GM12892 (cell line): Measurements from ENCODE around the gene IL17A.

Experiments used
- POLR2A ChIP-seq: IDR thresholded peaks from 2 replicates; pipeline ENCODE4 v1.6.1; 2011; ENCODE audit warnings: low read depth, low read length, control low read depth
- POLR2AphosphoS5 ChIP-seq: IDR thresholded peaks from 2 replicates; pipeline ENCODE4 v1.6.1; 2011; ENCODE audit warnings: low read depth, low read length, control low read depth
- TAF1 ChIP-seq: IDR thresholded peaks from 2 replicates; pipeline ENCODE4 v1.6.1; 2011; ENCODE audit warnings: low read depth, mild to moderate bottlenecking, control low read depth, low read length, borderline replicate concordance

GRCh38 chr6:52210227-52210626 lies 24.1 kb downstream of the IL17A start:
- no peak for TF ChIP-seq POLR2A
- no peak for TF ChIP-seq TAF1
- no peak for TF ChIP-seq POLR2AphosphoS5
